A549 treated with GW870086 at 1 μM for 4 hours (cell line): ENCODE data around the gene RAF1. TPM values are rescaled to one million over a fixed set of nuclear protein-coding genes. Genes with fewer than 3 reads are reported as not detected.

Experiments used
- total RNA-seq: library from RNA; stranded (reverse); fragments of 200-300 nt; extraction: Qiagen RNA extraction; gene quantifications from 5 replicates; pipeline ENCODE4 v1.2.3, GENCODE V29; 2022; ENCODE audit warnings: low read depth

RAF1 gene
- 58.9 to 66.8 TPM (median 65.3 TPM) in 5 replicates for total RNA-seq

DNA sequence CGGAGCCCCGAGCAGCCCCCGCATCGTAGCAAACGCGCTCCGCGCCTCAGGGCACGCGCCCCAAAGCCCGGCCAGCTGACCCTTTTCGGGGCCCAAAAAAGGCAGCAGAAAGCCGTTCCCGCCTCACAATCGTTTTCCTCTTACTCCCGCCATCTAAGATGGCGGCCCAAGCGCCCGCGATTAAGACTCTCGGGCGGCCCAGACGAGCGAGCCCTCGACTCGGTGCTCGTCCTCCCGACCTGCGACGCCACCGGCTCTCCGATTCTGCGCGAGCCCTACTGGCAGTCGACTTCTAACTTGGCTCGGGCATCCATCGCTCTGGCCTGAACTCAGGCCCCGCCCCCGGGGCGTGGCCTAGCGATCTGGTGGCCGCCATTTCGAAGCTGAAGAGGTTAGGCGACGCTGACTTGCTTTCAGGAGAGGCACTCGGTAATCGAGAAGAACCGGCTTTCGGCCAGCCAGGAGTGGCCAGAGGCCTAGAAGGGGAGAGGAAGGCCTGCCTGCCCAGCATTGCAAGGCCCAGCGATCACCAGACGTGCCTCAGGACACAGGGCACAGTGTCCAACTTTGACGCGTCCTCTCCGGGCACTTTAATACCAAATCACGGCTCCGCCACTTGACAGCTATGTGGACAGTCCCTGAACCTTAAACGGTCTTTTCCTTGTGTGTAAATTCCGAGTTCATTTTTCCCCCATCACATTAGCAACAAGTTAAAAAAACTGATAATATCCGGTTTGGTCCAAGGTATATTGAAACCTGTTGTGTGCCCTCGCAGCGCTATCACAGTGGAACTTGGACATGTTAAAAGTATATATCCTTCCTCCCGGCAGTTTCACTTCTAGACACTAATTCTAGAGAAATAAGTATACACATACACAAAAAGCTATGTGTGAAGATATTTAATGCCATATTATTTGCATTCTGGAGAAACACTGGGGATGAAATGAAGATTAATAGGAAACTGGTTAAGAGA is at the start of gene RAF1:
RAF1 (minus strand) TSS at position 182 of the 973 bp plus-strand sequence. CDS start 45,396 bp downstream, outside the sequence.

DNA sequence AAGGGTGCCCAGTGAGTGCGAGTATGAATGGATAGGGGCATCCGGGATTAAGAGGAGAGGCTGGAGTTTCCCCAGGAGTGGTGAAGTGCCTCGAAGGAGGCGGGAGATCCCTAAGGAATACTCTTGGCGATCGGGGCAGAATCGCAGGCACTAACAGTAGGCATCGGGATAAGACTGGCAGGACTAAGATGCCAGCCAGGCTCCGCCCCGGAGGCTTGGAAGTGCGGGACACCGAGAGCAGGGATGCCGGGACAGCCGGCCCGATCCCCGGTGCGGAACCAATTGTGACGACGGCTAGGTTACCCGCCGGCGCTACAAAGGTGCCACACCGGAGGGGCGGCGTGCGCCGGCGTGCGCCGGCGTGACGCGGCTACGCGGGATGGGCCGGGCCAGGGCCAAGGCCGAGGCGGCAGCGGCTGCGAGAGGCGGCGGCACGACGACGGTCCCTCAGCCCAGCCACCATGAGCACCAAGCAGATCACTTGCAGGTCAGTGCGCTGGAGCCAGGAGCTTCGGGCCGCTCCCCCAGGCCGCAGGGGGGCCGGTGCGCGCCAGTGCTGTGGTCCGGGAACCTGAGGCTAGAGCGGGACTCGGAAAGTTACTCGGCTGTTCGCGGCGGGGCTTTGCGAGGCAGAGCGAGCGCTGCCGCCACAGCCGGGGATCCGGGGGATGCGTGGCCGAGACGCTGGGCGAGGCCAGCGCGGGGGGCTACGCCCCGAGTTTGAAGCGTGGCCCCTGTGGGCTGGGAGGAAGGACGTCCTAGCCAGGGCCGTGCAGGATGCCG is 107.0 kb downstream of the RAF1 start, which contains the start of gene MKRN2:
MKRN2 (plus strand) TSS at position 398 of the 783 bp plus-strand sequence; CDS start at position 462, 64 bp downstream.

DNA sequence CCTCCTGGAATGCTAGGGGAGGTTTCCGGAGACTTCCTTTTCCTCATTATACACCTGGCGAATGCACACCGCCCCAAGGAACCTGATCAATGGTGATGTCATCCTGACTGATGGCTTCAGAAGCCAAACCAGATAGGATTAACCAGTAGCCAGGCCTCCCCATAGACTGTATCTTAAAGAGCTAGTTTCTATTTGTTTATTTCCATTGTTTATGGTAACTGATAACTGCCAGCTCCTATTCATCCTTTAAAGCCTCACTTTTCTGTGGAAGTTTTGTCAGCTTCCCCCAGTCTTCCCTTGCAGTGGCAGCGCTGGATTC is 118.5 kb downstream of the RAF1 start, which contains the start of gene MKRN2OS:
MKRN2OS (minus strand) TSS at position 27 of the 319 bp plus-strand sequence. CDS start 35 bp downstream, outside the sequence.

Other genes with a start within 250 kb of the RAF1 start
- gene TSEN2, start 179.6 kb downstream of the RAF1 start, total RNA-seq = 17.3 to 19.0 TPM (median 17.5 TPM) in 5 replicates
- not detected in 5 replicates for gene MKRN2OS, start 118.6 kb downstream of the RAF1 start, total RNA-seq
- 23.5 to 27.9 TPM (median 25.9 TPM) in 5 replicates for gene MKRN2, start 107.0 kb downstream of the RAF1 start, total RNA-seq
- gene TMEM40, start 95.1 kb upstream of the RAF1 start, total RNA-seq = 0.17 to 0.90 TPM (median 0.41 TPM) in 5 replicates
- gene CAND2, start 132.6 kb upstream of the RAF1 start, total RNA-seq = 0.29 to 0.48 TPM (median 0.39 TPM) in 5 replicates
- 2,367 to 2,542 TPM (median 2,408 TPM) in 5 replicates for gene RPL32, start 177.4 kb upstream of the RAF1 start, total RNA-seq